Astrocyte (in vitro differentiated cells and primary cell): ENCODE results near the gene C1orf141.

Experiments used
- EZH2 ChIP-seq: IDR thresholded peaks from 2 replicates; pipeline ENCODE4 v1.6.1; 2012; ENCODE audit warnings: mild to moderate bottlenecking, low read length, inconsistent platforms; ENCODE audit not compliant: insufficient read depth
- TF ChIP-seq, protein P1 (sequence below): IDR thresholded peaks from 2 replicates; pipeline ENCODE4 v1.5.1; 2011; ENCODE audit warnings: low read depth, mild to moderate bottlenecking, inconsistent platforms, low read length, moderate library complexity; ENCODE audit not compliant: insufficient read depth

DNA sequence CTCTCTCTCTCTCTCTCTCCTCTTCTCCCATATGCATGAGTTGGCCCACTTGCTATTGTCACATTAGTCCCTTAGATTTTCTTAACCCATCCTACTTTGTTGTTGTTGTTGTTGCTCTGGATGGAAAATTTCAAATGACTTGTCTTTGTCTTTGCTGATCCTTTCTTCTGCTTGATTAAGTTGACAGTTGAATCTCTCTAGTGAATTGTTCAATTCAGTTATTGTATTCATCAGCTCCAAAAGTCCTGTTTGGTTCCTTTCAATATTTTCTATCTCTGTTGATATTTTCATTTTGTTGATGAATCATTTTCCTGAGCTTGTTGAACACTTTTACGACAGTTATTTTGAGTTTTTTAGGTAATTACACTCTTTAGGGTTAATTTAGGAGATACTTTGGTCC is 62.0 kb downstream of the C1orf141 start:
- TF ChIP-seq EZH2 = no peak
- TF ChIP-seq, protein P1, sequence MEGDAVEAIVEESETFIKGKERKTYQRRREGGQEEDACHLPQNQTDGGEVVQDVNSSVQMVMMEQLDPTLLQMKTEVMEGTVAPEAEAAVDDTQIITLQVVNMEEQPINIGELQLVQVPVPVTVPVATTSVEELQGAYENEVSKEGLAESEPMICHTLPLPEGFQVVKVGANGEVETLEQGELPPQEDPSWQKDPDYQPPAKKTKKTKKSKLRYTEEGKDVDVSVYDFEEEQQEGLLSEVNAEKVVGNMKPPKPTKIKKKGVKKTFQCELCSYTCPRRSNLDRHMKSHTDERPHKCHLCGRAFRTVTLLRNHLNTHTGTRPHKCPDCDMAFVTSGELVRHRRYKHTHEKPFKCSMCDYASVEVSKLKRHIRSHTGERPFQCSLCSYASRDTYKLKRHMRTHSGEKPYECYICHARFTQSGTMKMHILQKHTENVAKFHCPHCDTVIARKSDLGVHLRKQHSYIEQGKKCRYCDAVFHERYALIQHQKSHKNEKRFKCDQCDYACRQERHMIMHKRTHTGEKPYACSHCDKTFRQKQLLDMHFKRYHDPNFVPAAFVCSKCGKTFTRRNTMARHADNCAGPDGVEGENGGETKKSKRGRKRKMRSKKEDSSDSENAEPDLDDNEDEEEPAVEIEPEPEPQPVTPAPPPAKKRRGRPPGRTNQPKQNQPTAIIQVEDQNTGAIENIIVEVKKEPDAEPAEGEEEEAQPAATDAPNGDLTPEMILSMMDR = no peak
